HCT116 (cell line): ENCODE measurements around the gene HCN1. TPM values are rescaled to one million over a fixed set of nuclear protein-coding genes. Genes with fewer than 3 reads are reported as not detected.
"Not testable (repeated sequence)": the region's sequence is repeated elsewhere in the genome, so short reads cannot be mapped to it uniquely, and the experiment has no call there.

Source experiments
- ATAC-seq: fragments of 200-7000 bp; cut with Tn5 transposase; 2 replicates; pipeline ENCODE4 v1.9.1; 2020; ENCODE audit warnings: mild to moderate bottlenecking, moderate library complexity
- BruUV-seq: library from RNA; stranded (reverse); fragments of 400-500 nt; replicated peaks from 2 replicates; lab custom pipeline; 2021; lab: Mats Ljungman, UMichigan
- CTCF ChIA-PET: fragments of 300-600 bp; sonication (Branson Sonifier 250); formaldehyde crosslinking; loops from one replicate; lab custom pipeline; 2021; ENCODE audit warnings: antibody characterized with exemption; lab: Charles Lee
- POLR2A ChIA-PET: fragments of 300-600, 350-600 bp; sonication (Branson Sonifier 250); formaldehyde crosslinking; loops from one replicate; lab custom pipeline; 2021; ENCODE audit warnings: antibody characterized with exemption; lab: Charles Lee
- RAD21 ChIA-PET, 2 experiments: fragments of 300-600 bp; sonication (Branson Sonifier 250); formaldehyde crosslinking; loops; one replicate each; lab custom pipeline; 2023; ENCODE audit warnings: low total read pairs in 2 of 2; ENCODE audit not compliant: uncharacterized antibody in 2 of 2, unreplicated experiment in 2 of 2, low non-redundant PET in 1 of 2; lab: Charles Lee
- DNase-seq: peaks from one replicate; pipeline ENCODE4 v3.0.0-alpha.2; 2010; ENCODE audit warnings: low read depth, low spot score
- H2AFZ ChIP-seq: fragments of 200-600 bp; shearing (Covaris generic), sonication (generic); 2 replicates; pipeline ENCODE4 v1.6.1; 2017; ENCODE audit warnings: low read depth, mixed run types, mixed read lengths, antibody characterized with exemption, low read length; ENCODE audit not compliant: poor library complexity, severe bottlenecking
- H3K27ac ChIP-seq: 2 replicates; pipeline ENCODE4 v1.5.1; 2012; ENCODE audit warnings: low read depth, low read length
- H3K27me3 ChIP-seq: fragments of 200-600 bp; sonication (generic); 2 replicates; pipeline ENCODE4 v1.6.1; 2016; ENCODE audit warnings: mixed run types, low read length, mixed read lengths; ENCODE audit not compliant: insufficient read depth
- H3K36me3 ChIP-seq, 2 experiments: fragments of 200-500 bp in 1 of 2; fragments of 200-600 bp in 1 of 2; sonication (Bioruptor generic) in 1 of 2; sonication (generic) in 1 of 2; 2 replicates each; pipeline versions ENCODE4 v1.5.1 to v1.6.1; 2014 to 2016; ENCODE audit warnings: low read length in 2 of 2, inconsistent platforms in 1 of 2, mixed read lengths in 1 of 2, mixed run types in 1 of 2; ENCODE audit not compliant: insufficient read depth in 2 of 2, control insufficient read depth in 1 of 2
- H3K4me1 ChIP-seq, 2 experiments: fragments of 200-600 bp in 1 of 2; sonication (generic) in 1 of 2; 2 replicates each; pipeline versions ENCODE4 v1.5.1 to v1.6.1; 2012 to 2017; ENCODE audit warnings: low read length in 2 of 2, inconsistent platforms in 1 of 2, mild to moderate bottlenecking in 1 of 2, mixed read lengths in 1 of 2, mixed run types in 1 of 2, moderate library complexity in 1 of 2; ENCODE audit not compliant: insufficient read depth in 2 of 2, control insufficient read depth in 1 of 2
- H3K4me2 ChIP-seq: fragments of 200-600 bp; sonication (generic); 2 replicates; pipeline ENCODE4 v1.6.1; 2017; ENCODE audit warnings: mixed run types, low read length, mixed read lengths
- H3K4me3 ChIP-seq, 2 experiments: fragments of 200-600 bp in 1 of 2; sonication (generic) in 1 of 2; replicated peaks in 1 of 2; 2 replicates each; pipeline ENCODE4 v1.5.1; 2011 to 2016; ENCODE audit warnings: low read length in 2 of 2, control low read depth in 1 of 2, low read depth in 1 of 2, mild to moderate bottlenecking in 1 of 2, mixed read lengths in 1 of 2, mixed run types in 1 of 2
- H3K79me2 ChIP-seq: fragments of 200-600 bp; sonication (generic); 2 replicates; pipeline ENCODE4 v1.6.1; 2017; ENCODE audit warnings: mild to moderate bottlenecking, mixed run types, low read length, moderate library complexity, mixed read lengths; ENCODE audit not compliant: insufficient read depth
- H3K9ac ChIP-seq: fragments of 200-600 bp; sonication (generic); 2 replicates; pipeline ENCODE4 v1.6.1; 2016; ENCODE audit warnings: low read length, mixed read lengths
- H3K9me2 ChIP-seq: fragments of 200-600 bp; sonication (generic), shearing (Covaris generic); 2 replicates; pipeline ENCODE4 v1.6.1; 2017; ENCODE audit warnings: mixed run types, mild to moderate bottlenecking, moderate library complexity; ENCODE audit not compliant: insufficient read depth
- H3K9me3 ChIP-seq, 2 experiments: fragments of 200-500 bp in 1 of 2; fragments of 200-600 bp in 1 of 2; sonication (Bioruptor generic) in 1 of 2; sonication (generic) in 1 of 2; 2 replicates each; pipeline ENCODE4 v1.6.1; 2014 to 2017; ENCODE audit warnings: low read length in 2 of 2, mixed read lengths in 2 of 2, inconsistent platforms in 1 of 2, low read depth in 1 of 2, mild to moderate bottlenecking in 1 of 2, mixed run types in 1 of 2, moderate library complexity in 1 of 2; ENCODE audit not compliant: control insufficient read depth in 1 of 2, insufficient read depth in 1 of 2
- H4K20me1 ChIP-seq: fragments of 200-600 bp; sonication (generic), shearing (Covaris generic); 2 replicates; pipeline ENCODE4 v1.6.1; 2017; ENCODE audit warnings: mixed run types, mild to moderate bottlenecking, moderate library complexity; ENCODE audit not compliant: insufficient read depth
- CBX3 ChIP-seq: IDR thresholded peaks from 2 replicates; pipeline ENCODE4 v1.6.1; 2012; ENCODE audit warnings: low read depth
- EGR1 ChIP-seq: IDR thresholded peaks from 2 replicates; pipeline ENCODE4 v1.6.1; 2012; ENCODE audit warnings: low read depth
- EZH2phosphoT487 ChIP-seq: fragments of 200-600 bp; IDR thresholded peaks from 2 replicates; pipeline ENCODE4 v1.6.1; 2018; ENCODE audit warnings: antibody characterized with exemption, borderline replicate concordance
- MAX ChIP-seq: IDR thresholded peaks from 2 replicates; pipeline ENCODE4 v1.6.1; 2012
- POLR2A ChIP-seq: IDR thresholded peaks from 2 replicates; pipeline ENCODE4 v1.7.0; 2011; ENCODE audit warnings: borderline replicate concordance; ENCODE audit not compliant: insufficient read depth, insufficient read length; ENCODE audit errors: extremely low read depth
- SIN3A ChIP-seq: IDR thresholded peaks from 2 replicates; pipeline ENCODE4 v1.6.1; 2012; ENCODE audit warnings: low read depth
- SRF ChIP-seq: IDR thresholded peaks from 2 replicates; pipeline ENCODE4 v1.6.1; 2012; ENCODE audit warnings: low read depth
- intact Hi-C: fragments of 100-400 bp; cut with micrococcal nuclease; formaldehyde crosslinking; loops from 2 replicates; pipeline ENCODE4 v1.10.0; 2022
- total RNA-seq: library from RNA; stranded (reverse); gene quantifications from one replicate; pipeline ENCODE4 v1.2.1, GENCODE V29; 2021; ENCODE audit not compliant: unreplicated experiment
- TF ChIP-seq, protein P1 (sequence below), 3 experiments: fragments of 200-600 bp in 1 of 3; sonication (generic) in 1 of 3; IDR thresholded peaks in 2 of 3; conservative IDR thresholded peaks in 1 of 3; 2 replicates each; pipeline ENCODE4 v1.5.1; 2012 to 2017; ENCODE audit warnings: low read depth in 2 of 3, low read length in 2 of 3, antibody characterized with exemption in 1 of 3, borderline replicate concordance in 1 of 3, control low read depth in 1 of 3, mild to moderate bottlenecking in 1 of 3, mixed read lengths in 1 of 3, mixed run types in 1 of 3, moderate library complexity in 1 of 3; ENCODE audit not compliant: insufficient read depth in 1 of 3
- TF ChIP-seq, protein P2 (sequence below): IDR thresholded peaks from 2 replicates; pipeline ENCODE4 v1.6.1; 2012; ENCODE audit warnings: low read depth

The HCN1 gene
- total RNA-seq, 1 experiment from 2014 or later: 0.10 TPM

DNA sequence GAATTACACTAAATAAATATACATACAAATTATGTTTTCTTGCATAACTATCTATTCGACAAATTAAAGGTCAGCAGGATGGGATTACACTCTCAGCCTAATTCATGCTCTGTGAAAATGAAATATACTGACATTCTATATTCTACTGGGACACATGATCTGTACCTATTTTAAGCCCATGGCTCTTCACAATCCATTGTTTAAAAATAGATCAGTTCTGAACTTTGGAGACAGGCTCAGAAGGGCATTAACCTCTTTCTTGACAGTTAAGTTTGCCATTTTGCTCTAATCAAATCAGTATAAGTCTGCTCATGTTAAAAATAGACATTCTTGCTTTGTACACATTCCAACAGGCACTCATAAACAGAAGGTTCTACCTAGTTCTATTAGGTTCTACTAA lies 361.2 kb downstream of the HCN1 start:
- Histone ChIP-seq H3K79me2 (no peaks in the 10 kb centered on the region), H3K9ac (no peak overlapping the region), H3K27me3 (no peaks in the 10 kb centered on the region), H2AFZ (no peak overlapping the region), H3K9me2 (no peaks in the 10 kb centered on the region), H4K20me1 (no peaks in the 10 kb centered on the region), H3K36me3 (no peaks in the 10 kb centered on the region), H3K4me3 (no peak overlapping the region), H3K27ac (no peak overlapping the region), H3K4me2 (no peak overlapping the region), H3K4me1 (no peaks in the 10 kb centered on the region), H3K9me3 (no peaks in the 10 kb centered on the region)
- DNase-seq: no peak
- no peak for TF ChIP-seq SIN3A
- no peak for TF ChIP-seq MAX
- TF ChIP-seq EGR1: no peak
- ChIA-PET POLR2A (no interaction called here), CTCF (no interaction called here), RAD21 (no interaction called here)
- intact Hi-C loops: no loop called here
- ATAC-seq: no peak
- no TSS peak for BruUV-seq

DNA sequence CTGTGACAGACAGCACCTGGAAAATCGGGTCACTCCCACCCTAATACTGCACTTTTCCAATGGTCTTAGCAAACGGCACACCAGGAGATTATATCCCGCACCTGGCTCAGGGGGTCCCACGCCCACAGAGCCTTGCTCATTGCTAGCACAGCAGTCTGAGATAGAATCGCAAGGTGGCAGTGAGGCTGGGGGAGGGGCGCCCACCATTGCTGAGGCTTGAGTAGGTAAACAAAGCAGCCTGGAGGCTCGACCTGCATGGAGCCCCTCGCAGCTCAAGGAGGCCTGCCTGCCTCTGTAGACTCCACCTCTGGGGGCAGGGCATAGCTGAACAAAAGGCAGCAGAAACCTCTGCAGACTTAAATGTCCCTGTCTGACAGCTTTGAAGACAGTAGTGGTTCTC lies 383.6 kb downstream of the HCN1 start:
- POLR2A ChIA-PET, BruUV-seq, H2AFZ ChIP-seq, ATAC-seq, CTCF ChIA-PET, H3K36me3 ChIP-seq, RAD21 ChIA-PET, H3K4me1 ChIP-seq, H3K9me3 ChIP-seq, H3K9ac ChIP-seq, intact Hi-C loops, H3K4me3 ChIP-seq, H3K27me3 ChIP-seq, H4K20me1 ChIP-seq, H3K79me2 ChIP-seq, H3K4me2 ChIP-seq, DNase-seq, H3K9me2 ChIP-seq, H3K27ac ChIP-seq: not testable (repeated sequence)

DNA sequence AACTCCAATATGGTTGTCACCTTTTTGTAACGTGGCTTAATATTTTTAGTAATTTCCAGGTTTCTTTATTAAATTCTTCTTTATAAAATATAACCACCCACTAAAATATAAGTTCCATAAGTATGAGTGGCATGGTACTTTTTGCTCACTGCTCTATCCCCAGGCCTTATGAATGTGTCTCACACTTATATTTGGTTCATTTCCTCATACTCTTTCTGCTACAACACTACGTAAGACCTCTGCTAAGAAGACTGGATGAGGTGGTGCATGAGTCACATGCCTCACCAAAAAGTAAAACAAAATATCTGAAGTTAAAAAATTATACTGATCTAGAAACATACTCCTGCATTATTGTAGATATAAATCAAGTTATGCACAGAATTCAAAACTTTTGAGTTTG lies 400.9 kb downstream of the HCN1 start:
- H3K9me2 ChIP-seq: no peaks in the 10 kb centered on the region; the same call in 1 of the 2 replicates
- BruUV-seq: no TSS peak
- H3K36me3 ChIP-seq: no peaks in the 10 kb centered on the region
- RAD21 ChIA-PET: no interaction called here
- ATAC-seq: no peak
- no peaks in the 10 kb centered on the region for H3K4me1 ChIP-seq
- H2AFZ ChIP-seq: no peak overlapping the region
- no peak overlapping the region for H3K4me3 ChIP-seq
- H3K27me3 ChIP-seq: no peaks in the 10 kb centered on the region
- CTCF ChIA-PET: no interaction called here
- no peaks in the 10 kb centered on the region for H3K79me2 ChIP-seq
- intact Hi-C loops: no loop called here
- peaks cover 0 to 9% of the 10 kb centered on the region in 2 experiments; a peak in 1 of 4 replicates for H3K9me3 ChIP-seq
- no peak overlapping the region for H3K27ac ChIP-seq
- no peaks in the 10 kb centered on the region for H4K20me1 ChIP-seq
- POLR2A ChIA-PET: no interaction called here
- no peak overlapping the region for H3K4me2 ChIP-seq
- DNase-seq: no peak
- no peak overlapping the region for H3K9ac ChIP-seq
- no peak for TF ChIP-seq CBX3
- TF ChIP-seq, protein P1, sequence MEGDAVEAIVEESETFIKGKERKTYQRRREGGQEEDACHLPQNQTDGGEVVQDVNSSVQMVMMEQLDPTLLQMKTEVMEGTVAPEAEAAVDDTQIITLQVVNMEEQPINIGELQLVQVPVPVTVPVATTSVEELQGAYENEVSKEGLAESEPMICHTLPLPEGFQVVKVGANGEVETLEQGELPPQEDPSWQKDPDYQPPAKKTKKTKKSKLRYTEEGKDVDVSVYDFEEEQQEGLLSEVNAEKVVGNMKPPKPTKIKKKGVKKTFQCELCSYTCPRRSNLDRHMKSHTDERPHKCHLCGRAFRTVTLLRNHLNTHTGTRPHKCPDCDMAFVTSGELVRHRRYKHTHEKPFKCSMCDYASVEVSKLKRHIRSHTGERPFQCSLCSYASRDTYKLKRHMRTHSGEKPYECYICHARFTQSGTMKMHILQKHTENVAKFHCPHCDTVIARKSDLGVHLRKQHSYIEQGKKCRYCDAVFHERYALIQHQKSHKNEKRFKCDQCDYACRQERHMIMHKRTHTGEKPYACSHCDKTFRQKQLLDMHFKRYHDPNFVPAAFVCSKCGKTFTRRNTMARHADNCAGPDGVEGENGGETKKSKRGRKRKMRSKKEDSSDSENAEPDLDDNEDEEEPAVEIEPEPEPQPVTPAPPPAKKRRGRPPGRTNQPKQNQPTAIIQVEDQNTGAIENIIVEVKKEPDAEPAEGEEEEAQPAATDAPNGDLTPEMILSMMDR (IDR thresholded peaks at IDR 0.05 in 2 of 3, conservative IDR thresholded peaks at IDR 0.05 in 1 of 3; ENCODE audit: borderline replicate concordance in 1 of 3, insufficient read depth in 1 of 3, low read depth in 2 of 3, low read length in 2 of 3): no peak
- TF ChIP-seq SRF: no peak
- TF ChIP-seq, protein P2, sequence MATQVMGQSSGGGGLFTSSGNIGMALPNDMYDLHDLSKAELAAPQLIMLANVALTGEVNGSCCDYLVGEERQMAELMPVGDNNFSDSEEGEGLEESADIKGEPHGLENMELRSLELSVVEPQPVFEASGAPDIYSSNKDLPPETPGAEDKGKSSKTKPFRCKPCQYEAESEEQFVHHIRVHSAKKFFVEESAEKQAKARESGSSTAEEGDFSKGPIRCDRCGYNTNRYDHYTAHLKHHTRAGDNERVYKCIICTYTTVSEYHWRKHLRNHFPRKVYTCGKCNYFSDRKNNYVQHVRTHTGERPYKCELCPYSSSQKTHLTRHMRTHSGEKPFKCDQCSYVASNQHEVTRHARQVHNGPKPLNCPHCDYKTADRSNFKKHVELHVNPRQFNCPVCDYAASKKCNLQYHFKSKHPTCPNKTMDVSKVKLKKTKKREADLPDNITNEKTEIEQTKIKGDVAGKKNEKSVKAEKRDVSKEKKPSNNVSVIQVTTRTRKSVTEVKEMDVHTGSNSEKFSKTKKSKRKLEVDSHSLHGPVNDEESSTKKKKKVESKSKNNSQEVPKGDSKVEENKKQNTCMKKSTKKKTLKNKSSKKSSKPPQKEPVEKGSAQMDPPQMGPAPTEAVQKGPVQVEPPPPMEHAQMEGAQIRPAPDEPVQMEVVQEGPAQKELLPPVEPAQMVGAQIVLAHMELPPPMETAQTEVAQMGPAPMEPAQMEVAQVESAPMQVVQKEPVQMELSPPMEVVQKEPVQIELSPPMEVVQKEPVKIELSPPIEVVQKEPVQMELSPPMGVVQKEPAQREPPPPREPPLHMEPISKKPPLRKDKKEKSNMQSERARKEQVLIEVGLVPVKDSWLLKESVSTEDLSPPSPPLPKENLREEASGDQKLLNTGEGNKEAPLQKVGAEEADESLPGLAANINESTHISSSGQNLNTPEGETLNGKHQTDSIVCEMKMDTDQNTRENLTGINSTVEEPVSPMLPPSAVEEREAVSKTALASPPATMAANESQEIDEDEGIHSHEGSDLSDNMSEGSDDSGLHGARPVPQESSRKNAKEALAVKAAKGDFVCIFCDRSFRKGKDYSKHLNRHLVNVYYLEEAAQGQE: no peak
- no peak for TF ChIP-seq EZH2phosphoT487
- TF ChIP-seq POLR2A: no peak
- TF ChIP-seq SIN3A: no peak
